VCaP (cell line): ENCODE results near the gene TMPRSS4.

Experiments used
- H3K27ac ChIP-seq: fragments of 450-650 bp; 2 replicates; pipeline ENCODE4 v1.5.1; 2017
- TF ChIP-seq, protein P1 (sequence below): fragments of 450-650 bp; conservative IDR thresholded peaks from 2 replicates; pipeline ENCODE4 v1.5.1; 2017; ENCODE audit warnings: mild to moderate bottlenecking, moderate library complexity

TMPRSS4 gene

DNA sequence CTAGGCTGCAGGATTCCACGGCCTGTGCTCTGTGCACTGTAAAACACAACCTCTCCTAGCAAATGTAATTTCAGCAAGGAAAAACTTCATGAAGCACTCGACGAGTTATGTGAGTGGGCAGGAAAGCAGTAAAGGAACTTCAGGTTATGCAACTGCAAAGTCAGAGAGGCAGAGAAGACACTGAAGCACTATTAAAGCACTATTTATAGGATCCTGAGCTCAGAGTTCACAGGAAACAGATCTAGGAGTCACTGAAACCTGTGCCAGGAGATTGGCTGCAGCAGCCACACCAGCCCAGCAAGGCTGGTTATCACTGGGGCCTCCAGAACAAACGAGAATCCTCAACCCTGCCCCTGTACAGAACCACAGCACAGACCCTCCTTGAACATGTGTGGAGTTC is 7.4 kb downstream of the TMPRSS4 start:
- peak overlapping the region; percentile 90 for H3K27ac ChIP-seq
- TF ChIP-seq, protein P1, sequence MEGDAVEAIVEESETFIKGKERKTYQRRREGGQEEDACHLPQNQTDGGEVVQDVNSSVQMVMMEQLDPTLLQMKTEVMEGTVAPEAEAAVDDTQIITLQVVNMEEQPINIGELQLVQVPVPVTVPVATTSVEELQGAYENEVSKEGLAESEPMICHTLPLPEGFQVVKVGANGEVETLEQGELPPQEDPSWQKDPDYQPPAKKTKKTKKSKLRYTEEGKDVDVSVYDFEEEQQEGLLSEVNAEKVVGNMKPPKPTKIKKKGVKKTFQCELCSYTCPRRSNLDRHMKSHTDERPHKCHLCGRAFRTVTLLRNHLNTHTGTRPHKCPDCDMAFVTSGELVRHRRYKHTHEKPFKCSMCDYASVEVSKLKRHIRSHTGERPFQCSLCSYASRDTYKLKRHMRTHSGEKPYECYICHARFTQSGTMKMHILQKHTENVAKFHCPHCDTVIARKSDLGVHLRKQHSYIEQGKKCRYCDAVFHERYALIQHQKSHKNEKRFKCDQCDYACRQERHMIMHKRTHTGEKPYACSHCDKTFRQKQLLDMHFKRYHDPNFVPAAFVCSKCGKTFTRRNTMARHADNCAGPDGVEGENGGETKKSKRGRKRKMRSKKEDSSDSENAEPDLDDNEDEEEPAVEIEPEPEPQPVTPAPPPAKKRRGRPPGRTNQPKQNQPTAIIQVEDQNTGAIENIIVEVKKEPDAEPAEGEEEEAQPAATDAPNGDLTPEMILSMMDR, result no peak

GRCh38 chr11:118084656-118085055 is 7.8 kb downstream of the TMPRSS4 start:
- peak overlapping the region; percentile 90 for H3K27ac ChIP-seq
- TF ChIP-seq, protein P1, result no peak

GRCh38 chr11:118086913-118087768 is 10.3 kb downstream of the TMPRSS4 start, which contains the start of gene SMIM35:
SMIM35 (minus strand) TSS chr11:118086963; CDS start chr11:118086757, 206 bp downstream.
- TF ChIP-seq, protein P1, result no peak
- peak within 1 kb of the TSS; percentile 90 for H3K27ac ChIP-seq

GRCh38 chr11:118087931-118088330 is 11.1 kb downstream of the TMPRSS4 start:
- TF ChIP-seq, protein P1, result no peak
- no peak overlapping the region for H3K27ac ChIP-seq

GRCh38 chr11:118088531-118088930 is 11.7 kb downstream of the TMPRSS4 start:
- TF ChIP-seq, protein P1, result no peak
- H3K27ac ChIP-seq, result no peak overlapping the region

- TF ChIP-seq, protein P1, result no peak
- H3K27ac ChIP-seq, result peak overlapping the region; percentile 80
Measured at GRCh38 chr11:118090545-118091162, 13.8 kb downstream of the TMPRSS4 start.

- TF ChIP-seq, protein P1, result no peak
Measured at GRCh38 chr11:118091690-118092089, 14.8 kb downstream of the TMPRSS4 start.

More at GRCh38 chr11:118091690-118092089, 14.8 kb downstream of the TMPRSS4 start:
- H3K27ac ChIP-seq, result peak overlapping the region; percentile 80
